HL-60 (cell line): ENCODE results near the gene HLCS.

Source experiments
- POLR2AphosphoS5 ChIP-seq: IDR thresholded peaks from 2 replicates; pipeline ENCODE4 v1.6.1; 2012; ENCODE audit warnings: low read depth
- TF ChIP-seq, protein P1 (sequence below): IDR thresholded peaks from one replicate; pipeline ENCODE4 v1.5.1; 2011; ENCODE audit warnings: low read length, control low read depth, inconsistent platforms; ENCODE audit not compliant: insufficient read depth
- TF ChIP-seq, protein P2 (sequence below): IDR thresholded peaks from 2 replicates; pipeline ENCODE4 v1.6.1; 2012; ENCODE audit warnings: low read depth; ENCODE audit not compliant: insufficient replicate concordance

DNA sequence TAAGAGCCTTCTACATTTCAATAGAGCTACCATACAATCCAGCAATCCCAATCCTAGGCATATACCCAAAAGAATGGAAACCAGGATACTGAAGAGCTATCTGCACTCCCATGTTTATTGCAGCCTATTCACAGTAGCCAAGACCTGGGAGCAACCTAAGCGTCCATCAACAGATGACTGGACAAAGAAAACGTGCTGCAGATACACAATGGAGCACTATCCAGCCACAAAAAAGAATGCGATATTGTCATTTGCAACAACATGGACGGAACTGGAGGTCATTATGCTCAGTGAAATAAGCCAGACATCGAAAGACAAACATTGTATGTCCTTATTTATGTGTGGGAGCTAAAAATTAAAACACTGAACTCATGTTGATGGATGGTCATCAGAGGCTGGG is 115.3 kb downstream of the HLCS start:
- TF ChIP-seq, protein P1, sequence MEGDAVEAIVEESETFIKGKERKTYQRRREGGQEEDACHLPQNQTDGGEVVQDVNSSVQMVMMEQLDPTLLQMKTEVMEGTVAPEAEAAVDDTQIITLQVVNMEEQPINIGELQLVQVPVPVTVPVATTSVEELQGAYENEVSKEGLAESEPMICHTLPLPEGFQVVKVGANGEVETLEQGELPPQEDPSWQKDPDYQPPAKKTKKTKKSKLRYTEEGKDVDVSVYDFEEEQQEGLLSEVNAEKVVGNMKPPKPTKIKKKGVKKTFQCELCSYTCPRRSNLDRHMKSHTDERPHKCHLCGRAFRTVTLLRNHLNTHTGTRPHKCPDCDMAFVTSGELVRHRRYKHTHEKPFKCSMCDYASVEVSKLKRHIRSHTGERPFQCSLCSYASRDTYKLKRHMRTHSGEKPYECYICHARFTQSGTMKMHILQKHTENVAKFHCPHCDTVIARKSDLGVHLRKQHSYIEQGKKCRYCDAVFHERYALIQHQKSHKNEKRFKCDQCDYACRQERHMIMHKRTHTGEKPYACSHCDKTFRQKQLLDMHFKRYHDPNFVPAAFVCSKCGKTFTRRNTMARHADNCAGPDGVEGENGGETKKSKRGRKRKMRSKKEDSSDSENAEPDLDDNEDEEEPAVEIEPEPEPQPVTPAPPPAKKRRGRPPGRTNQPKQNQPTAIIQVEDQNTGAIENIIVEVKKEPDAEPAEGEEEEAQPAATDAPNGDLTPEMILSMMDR = no peak
- no peak for TF ChIP-seq POLR2AphosphoS5
- TF ChIP-seq, protein P2, sequence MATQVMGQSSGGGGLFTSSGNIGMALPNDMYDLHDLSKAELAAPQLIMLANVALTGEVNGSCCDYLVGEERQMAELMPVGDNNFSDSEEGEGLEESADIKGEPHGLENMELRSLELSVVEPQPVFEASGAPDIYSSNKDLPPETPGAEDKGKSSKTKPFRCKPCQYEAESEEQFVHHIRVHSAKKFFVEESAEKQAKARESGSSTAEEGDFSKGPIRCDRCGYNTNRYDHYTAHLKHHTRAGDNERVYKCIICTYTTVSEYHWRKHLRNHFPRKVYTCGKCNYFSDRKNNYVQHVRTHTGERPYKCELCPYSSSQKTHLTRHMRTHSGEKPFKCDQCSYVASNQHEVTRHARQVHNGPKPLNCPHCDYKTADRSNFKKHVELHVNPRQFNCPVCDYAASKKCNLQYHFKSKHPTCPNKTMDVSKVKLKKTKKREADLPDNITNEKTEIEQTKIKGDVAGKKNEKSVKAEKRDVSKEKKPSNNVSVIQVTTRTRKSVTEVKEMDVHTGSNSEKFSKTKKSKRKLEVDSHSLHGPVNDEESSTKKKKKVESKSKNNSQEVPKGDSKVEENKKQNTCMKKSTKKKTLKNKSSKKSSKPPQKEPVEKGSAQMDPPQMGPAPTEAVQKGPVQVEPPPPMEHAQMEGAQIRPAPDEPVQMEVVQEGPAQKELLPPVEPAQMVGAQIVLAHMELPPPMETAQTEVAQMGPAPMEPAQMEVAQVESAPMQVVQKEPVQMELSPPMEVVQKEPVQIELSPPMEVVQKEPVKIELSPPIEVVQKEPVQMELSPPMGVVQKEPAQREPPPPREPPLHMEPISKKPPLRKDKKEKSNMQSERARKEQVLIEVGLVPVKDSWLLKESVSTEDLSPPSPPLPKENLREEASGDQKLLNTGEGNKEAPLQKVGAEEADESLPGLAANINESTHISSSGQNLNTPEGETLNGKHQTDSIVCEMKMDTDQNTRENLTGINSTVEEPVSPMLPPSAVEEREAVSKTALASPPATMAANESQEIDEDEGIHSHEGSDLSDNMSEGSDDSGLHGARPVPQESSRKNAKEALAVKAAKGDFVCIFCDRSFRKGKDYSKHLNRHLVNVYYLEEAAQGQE = no peak
